GM23338 (cell line): ENCODE results near the gene FOXP1.

Source experiments
- EZH2 ChIP-seq: fragments of 200-600 bp; sonication (generic); IDR thresholded peaks from one replicate; pipeline ENCODE4 v1.8.0; 2017; ENCODE audit warnings: antibody characterized with exemption, mild to moderate bottlenecking, low read depth; ENCODE audit not compliant: unreplicated experiment
- EZH2phosphoT487 ChIP-seq: fragments of 200-600 bp; sonication (generic); IDR thresholded peaks from one replicate; pipeline ENCODE4 v1.8.1; 2018; ENCODE audit warnings: antibody characterized with exemption; ENCODE audit not compliant: unreplicated experiment
- JUNB ChIP-seq: IDR thresholded peaks from one replicate; pipeline ENCODE4 v1.6.1; 2016; ENCODE audit warnings: antibody characterized with exemption; ENCODE audit not compliant: unreplicated experiment
- NANOG ChIP-seq: IDR thresholded peaks from 2 replicates; pipeline ENCODE4 v1.6.1; 2016; ENCODE audit warnings: antibody characterized with exemption, borderline replicate concordance
- POLR2AphosphoS5 ChIP-seq: IDR thresholded peaks from 2 replicates; pipeline ENCODE4 v1.6.1; 2016; ENCODE audit warnings: antibody characterized with exemption, low read depth
- ZNF114 ChIP-seq: fragments of 250-450 bp; sonication (Bioruptor Pico); IDR thresholded peaks from 2 replicates; pipeline ENCODE4 v1.5.0; 2020; ENCODE audit warnings: mild to moderate bottlenecking, moderate library complexity
- TF ChIP-seq, protein P1 (sequence below), 2 experiments: fragments of 200-600 bp in 1 of 2; sonication (generic) in 1 of 2; conservative IDR thresholded peaks; 2 replicates each; pipeline versions ENCODE4 v1.5.1 to v1.6.1; 2016 to 2017; ENCODE audit warnings: antibody characterized with exemption in 2 of 2, low read depth in 2 of 2, mild to moderate bottlenecking in 2 of 2, moderate library complexity in 1 of 2
- TF ChIP-seq, protein P2 (sequence below): IDR thresholded peaks from one replicate; pipeline ENCODE4 v1.6.1; 2018; ENCODE audit warnings: antibody characterized with exemption; ENCODE audit not compliant: unreplicated experiment

DNA sequence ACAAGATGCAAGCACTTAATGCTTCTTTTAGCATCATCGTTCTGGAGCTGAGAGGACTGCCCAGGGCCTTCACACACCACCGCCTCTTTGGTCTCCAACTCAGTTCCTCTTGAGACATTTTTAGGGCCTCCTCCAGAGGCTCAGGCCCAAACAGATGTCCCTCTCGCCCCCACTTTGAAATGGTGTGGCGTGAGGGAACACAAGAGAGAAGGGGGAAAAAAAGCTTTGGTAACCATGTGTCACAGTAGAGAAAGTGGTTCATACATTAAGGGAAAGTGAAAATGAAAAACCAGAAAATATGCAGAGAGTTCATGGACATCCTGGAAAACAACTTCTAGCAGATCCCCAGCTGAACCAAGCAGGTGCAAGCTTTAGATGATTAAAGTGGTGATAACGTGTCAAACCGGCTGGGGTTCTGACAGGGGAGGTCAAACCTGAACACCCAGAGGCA, 33.1 kb upstream of the FOXP1 start:
- no peak for TF ChIP-seq EZH2
- TF ChIP-seq, protein P1, sequence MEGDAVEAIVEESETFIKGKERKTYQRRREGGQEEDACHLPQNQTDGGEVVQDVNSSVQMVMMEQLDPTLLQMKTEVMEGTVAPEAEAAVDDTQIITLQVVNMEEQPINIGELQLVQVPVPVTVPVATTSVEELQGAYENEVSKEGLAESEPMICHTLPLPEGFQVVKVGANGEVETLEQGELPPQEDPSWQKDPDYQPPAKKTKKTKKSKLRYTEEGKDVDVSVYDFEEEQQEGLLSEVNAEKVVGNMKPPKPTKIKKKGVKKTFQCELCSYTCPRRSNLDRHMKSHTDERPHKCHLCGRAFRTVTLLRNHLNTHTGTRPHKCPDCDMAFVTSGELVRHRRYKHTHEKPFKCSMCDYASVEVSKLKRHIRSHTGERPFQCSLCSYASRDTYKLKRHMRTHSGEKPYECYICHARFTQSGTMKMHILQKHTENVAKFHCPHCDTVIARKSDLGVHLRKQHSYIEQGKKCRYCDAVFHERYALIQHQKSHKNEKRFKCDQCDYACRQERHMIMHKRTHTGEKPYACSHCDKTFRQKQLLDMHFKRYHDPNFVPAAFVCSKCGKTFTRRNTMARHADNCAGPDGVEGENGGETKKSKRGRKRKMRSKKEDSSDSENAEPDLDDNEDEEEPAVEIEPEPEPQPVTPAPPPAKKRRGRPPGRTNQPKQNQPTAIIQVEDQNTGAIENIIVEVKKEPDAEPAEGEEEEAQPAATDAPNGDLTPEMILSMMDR (conservative IDR thresholded peaks at IDR 0.05; ENCODE audit: low read depth in 2 of 2): no peak
- TF ChIP-seq POLR2AphosphoS5: no peak
- TF ChIP-seq JUNB: no peak
- no peak for TF ChIP-seq EZH2phosphoT487
- TF ChIP-seq, protein P2, sequence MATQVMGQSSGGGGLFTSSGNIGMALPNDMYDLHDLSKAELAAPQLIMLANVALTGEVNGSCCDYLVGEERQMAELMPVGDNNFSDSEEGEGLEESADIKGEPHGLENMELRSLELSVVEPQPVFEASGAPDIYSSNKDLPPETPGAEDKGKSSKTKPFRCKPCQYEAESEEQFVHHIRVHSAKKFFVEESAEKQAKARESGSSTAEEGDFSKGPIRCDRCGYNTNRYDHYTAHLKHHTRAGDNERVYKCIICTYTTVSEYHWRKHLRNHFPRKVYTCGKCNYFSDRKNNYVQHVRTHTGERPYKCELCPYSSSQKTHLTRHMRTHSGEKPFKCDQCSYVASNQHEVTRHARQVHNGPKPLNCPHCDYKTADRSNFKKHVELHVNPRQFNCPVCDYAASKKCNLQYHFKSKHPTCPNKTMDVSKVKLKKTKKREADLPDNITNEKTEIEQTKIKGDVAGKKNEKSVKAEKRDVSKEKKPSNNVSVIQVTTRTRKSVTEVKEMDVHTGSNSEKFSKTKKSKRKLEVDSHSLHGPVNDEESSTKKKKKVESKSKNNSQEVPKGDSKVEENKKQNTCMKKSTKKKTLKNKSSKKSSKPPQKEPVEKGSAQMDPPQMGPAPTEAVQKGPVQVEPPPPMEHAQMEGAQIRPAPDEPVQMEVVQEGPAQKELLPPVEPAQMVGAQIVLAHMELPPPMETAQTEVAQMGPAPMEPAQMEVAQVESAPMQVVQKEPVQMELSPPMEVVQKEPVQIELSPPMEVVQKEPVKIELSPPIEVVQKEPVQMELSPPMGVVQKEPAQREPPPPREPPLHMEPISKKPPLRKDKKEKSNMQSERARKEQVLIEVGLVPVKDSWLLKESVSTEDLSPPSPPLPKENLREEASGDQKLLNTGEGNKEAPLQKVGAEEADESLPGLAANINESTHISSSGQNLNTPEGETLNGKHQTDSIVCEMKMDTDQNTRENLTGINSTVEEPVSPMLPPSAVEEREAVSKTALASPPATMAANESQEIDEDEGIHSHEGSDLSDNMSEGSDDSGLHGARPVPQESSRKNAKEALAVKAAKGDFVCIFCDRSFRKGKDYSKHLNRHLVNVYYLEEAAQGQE: no peak
- no peak for TF ChIP-seq NANOG
- TF ChIP-seq ZNF114: no peak
